ENCODE measurements around the gene PLOD2.

PLOD2 gene

DNA sequence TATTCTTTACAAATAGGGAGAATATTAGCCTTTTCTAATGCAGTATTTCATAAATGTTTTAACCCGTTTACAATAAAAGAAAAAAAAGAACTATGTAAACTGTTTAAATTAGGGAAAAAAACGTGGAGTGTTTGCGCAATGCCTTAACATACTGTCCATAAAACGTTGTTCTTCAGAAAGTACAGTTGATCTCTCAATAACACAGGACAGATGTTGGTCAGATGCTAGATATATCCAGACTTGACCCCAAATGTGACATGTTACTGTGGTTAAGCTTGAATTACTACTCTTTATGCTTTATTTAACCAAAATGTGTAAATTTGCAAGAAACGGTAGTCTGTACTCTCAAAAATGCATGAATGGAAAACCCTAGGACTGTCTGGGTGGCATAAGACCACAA, 110.3 kb downstream of the PLOD2 start:
- DNase-seq (ENCODE audit: low read depth in 1 of 2, low spot score in 1 of 2) = no peak

DNA sequence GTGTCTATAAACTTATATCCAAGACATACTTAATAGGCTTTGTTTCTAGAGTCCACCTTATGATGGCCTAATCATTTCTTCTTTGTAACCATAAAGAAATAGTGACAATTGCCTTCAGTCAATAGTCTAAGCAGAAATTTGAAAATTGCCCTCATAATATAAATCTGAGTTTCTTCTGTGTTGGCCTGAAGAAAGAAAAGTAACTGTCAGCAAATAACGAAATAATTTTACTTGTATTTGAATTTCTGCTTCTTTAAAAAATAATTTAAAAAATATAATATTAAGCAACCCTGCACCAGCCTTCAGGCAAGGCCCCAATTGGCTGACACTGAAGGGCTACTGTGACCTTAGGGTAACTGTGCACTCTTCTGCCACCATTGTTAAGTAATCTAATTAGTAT, 113.5 kb downstream of the PLOD2 start:
- DNase-seq (ENCODE audit: low read depth in 1 of 2, low spot score in 1 of 2) = no peak

DNA sequence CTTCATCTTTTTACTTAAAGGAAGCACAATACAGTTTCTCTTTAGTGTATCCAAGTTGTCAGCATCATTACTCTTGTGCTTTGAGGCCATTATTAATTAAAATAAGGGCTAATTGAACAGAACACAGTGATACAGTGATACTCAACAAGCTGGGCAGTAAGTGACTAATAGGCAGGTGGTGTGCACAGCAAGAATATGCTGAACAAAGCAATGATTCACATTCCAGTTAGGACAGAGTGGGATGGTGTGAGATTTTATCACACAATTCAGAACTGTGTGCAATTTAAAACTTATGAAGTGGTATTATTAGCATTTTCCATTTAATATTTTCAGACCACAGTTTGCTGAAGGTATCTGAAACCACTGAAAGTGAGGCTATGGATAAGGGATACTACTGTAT, 116.9 kb downstream of the PLOD2 start:
- no peak for DNase-seq (ENCODE audit: low read depth in 1 of 2, low spot score in 1 of 2)

DNA sequence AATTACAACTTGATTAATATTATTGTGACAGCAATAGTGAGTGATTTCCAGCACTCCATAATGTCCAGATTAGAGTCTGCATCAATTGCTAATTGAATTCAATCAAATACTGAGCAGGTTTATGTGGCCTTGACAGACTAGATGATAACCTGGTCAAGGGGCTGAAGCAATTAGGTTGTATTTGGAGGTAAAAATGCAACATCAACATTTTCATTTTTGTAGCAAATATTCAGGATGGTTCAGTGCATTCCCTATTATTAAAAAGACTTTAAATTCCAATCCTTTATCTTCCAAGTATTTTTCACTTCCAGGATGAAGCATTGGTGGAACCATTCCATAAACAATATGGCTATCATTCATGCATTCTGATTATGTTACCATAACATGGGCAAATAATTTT, 120.4 kb downstream of the PLOD2 start:
- DNase-seq (ENCODE audit: low read depth in 1 of 2, low spot score in 1 of 2) = no peak

DNA sequence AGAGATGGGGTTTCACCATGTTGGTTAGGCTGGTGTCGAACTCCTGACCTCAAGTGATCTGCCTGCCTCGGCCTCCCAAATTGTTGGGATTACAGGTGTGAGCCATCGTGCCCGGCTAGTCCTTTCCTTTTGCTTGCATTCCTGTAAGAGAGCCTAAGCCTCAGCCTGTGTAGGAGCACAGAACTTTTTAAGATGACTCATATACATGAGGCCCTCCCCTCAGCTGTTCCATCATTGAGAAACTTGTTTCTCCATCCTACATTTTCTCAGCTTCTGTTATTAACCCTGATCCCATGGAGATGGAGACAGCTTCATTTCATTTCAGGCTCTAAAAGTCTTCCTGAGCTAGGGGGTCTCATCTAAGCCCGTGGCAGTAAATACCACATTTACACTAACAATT, 123.3 kb downstream of the PLOD2 start:
- DNase-seq (ENCODE audit: low read depth in 1 of 2, low spot score in 1 of 2) = no peak

DNA sequence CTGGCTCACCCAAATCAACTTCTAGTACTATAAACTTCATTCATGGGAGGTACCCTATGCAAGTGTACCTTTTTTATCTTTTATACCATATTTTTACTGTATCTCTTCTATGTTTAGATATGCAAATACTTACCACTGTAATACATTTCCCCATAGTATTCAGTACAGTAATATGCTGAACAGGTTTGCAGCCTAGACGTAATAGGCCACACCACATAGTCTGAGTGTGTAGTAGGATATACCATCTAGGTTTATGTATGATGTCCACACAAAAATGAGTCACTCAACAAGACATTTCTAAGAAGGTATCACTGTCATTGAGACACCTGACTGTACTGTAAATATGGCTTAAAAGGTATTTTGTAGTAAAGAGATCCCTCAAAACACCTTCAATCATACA, 124.7 kb downstream of the PLOD2 start:
- DNase-seq (ENCODE audit: low read depth in 1 of 2, low spot score in 1 of 2) = no peak

DNA sequence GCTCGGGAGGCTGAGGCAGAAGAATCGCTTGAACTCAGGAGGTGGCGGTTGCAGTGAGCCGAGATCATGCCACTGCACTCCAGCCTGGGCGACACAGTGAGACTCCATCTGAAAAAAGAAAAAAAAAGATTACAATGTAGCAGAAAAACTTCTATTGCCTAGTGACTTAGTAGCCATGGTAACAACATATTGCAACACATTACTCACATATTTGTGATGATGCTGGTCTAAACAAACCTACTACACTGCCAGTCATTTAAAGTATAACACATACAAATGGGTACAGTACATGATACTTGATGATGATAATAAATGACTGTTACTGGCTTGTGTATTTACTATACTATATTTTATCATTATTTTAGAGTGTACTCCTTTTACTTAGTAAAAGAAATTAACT, 125.6 kb downstream of the PLOD2 start:
- DNase-seq (ENCODE audit: low read depth in 1 of 2, low spot score in 1 of 2) = no peak

DNA sequence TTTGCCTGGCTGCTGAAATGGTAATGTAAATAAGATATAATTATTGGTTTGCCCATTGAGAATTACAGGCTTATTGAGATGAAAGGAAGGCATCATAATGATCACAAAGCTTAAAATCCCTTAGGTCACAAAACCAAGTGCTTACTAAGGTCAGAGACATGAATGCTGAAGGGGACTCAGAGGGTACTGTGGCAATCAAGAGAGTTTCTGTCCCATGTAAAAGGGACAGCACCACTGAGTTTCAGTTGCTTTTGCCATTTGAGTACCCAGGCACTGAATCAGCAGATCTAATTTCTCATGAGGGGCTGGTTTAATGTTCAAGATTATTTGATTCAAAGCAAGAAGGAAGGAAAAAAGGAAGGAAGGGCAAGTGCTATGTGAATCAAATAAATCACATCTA, 127.0 kb downstream of the PLOD2 start:
- DNase-seq (ENCODE audit: low read depth in 1 of 2, low spot score in 1 of 2) = no peak

DNA sequence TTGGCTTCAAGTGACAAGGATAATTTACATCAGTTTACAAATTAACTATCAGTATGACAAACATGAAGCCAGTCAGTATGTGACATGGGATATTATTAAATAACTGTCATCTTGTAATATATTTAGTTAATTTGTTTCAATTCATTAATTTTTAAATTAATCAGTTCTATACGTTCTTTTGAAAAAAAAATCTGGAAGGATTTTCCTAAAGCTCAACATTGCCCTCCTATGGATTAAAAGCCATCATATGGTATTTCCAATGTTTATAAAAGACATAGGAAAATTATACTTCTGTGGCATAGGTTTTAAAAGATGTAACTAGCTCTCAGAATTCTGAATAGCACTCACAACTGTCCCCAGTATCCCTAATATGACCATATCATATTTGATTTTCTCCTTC, 134.4 kb downstream of the PLOD2 start:
- DNase-seq (ENCODE audit: low read depth in 1 of 2, low spot score in 1 of 2) = no peak

DNA sequence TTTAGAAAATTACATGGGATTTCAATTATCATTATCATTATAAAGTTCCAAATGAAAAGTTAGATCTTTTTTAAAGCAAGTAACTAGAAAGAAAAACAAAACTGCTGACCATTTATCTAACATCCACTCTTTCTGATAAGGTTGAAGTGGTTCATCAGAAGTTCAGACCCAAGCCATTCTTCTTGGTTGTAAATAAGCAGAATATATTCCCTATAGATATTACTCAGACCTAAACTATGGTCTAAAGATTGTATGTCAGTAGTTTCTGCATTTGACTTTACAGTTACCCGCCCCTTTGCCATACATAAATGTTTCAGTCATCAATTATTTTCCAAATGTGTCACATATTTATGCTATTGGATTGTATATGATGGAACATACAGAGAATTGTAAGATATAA, 136.7 kb downstream of the PLOD2 start:
- no peak for DNase-seq (ENCODE audit: low read depth in 1 of 2, low spot score in 1 of 2)

DNA sequence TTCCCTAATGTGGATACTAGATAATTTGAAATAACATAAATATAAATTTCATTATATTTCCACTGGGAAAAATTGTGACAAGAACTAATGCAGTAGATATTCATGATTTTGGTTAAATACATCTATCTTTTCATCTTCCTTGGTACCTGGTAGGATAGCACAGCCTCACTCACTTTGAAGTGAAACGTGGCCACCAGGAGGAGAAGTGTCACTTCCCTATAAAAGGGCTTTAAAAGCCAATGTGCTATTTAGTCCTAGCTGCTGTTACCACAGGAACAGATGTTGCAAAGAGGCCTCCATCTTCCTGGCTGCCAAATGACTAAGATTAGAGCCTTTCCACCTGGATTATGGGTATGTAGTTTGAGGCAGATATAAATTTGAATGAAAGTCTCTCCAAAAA, 140.0 kb downstream of the PLOD2 start:
- no peak for DNase-seq (ENCODE audit: low read depth in 1 of 2, low spot score in 1 of 2)

DNA sequence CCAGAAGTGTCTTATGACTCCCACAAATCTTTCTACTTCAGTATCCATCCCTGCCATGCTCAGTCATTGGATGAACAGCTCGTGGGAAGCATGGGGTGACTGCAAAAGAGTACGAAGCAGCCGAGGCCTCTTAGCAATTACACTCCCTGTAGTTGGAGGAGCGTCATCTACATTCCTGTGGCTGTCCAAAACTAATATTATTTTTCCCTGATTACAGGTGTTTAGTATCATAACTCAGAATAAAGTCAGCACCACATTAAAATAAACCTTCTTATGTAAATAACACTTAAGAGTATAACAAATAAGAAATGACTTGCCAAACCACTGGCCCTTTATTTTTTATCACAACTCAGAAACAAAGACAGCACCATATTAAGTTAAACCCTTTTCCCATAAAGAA, 141.5 kb downstream of the PLOD2 start:
- no peak for DNase-seq (ENCODE audit: low read depth in 1 of 2, low spot score in 1 of 2)
